SK-N-SH (cell line): ENCODE measurements around the gene MAGI2. TPM values are rescaled to one million over a fixed set of nuclear protein-coding genes. Genes with fewer than 3 reads are reported as not detected.

Source experiments
- CTCF ChIA-PET: fragments of 300-600, 350-600 bp; formaldehyde crosslinking; extraction: SDS; loops from one replicate; lab custom pipeline; 2021; lab: Yijun Ruan, JAX
- POLR2A ChIA-PET: fragments of 350-600 bp; sonication (Branson Sonifier 250); formaldehyde crosslinking; extraction: SDS; loops from one replicate; lab custom pipeline; 2020; ENCODE audit warnings: antibody characterized with exemption, inconsistent platforms; lab: Yijun Ruan, JAX
- DNase-seq: peaks from one replicate; pipeline ENCODE4 v3.0.0; 2012
- H2AFZ ChIP-seq: fragments of 200-600 bp; sonication (generic); 2 replicates; pipeline ENCODE4 v1.8.1; 2016; ENCODE audit warnings: antibody characterized with exemption, mild to moderate bottlenecking, low read depth
- H3F3A ChIP-seq: fragments of 200-600 bp; sonication (generic); replicated peaks from 2 replicates; pipeline ENCODE3; 2016; ENCODE audit warnings: antibody characterized with exemption, mild to moderate bottlenecking; ENCODE audit not compliant: insufficient read depth
- H3K27ac ChIP-seq, 2 experiments: fragments of 200-500 bp in 1 of 2; fragments of 200-600 bp in 1 of 2; sonication (Bioruptor generic) in 1 of 2; sonication (generic), shearing (Covaris generic) in 1 of 2; 2 replicates each; pipeline versions ENCODE4 v1.5.1 to v1.6.1; 2014 to 2016; ENCODE audit warnings: low read depth in 2 of 2, inconsistent platforms in 1 of 2, low read length in 1 of 2, mild to moderate bottlenecking in 1 of 2, mixed read lengths in 1 of 2
- H3K27me3 ChIP-seq: fragments of 200-600 bp; sonication (generic), shearing (Covaris generic); 2 replicates; pipeline ENCODE4 v1.6.1; 2016; ENCODE audit warnings: mixed run types; ENCODE audit not compliant: insufficient read depth
- H3K36me3 ChIP-seq, 2 experiments: fragments of 200-500 bp in 1 of 2; fragments of 200-600 bp in 1 of 2; sonication (Bioruptor generic) in 1 of 2; sonication (generic) in 1 of 2; replicated peaks in 1 of 2; 2 replicates each; pipeline versions ENCODE3 to v1.5.1; 2014 to 2016; ENCODE audit warnings: low read length in 1 of 2, mild to moderate bottlenecking in 1 of 2; ENCODE audit not compliant: insufficient read depth in 2 of 2, control insufficient read depth in 1 of 2
- H3K4me1 ChIP-seq, 2 experiments: fragments of 200-500 bp in 1 of 2; fragments of 200-600 bp in 1 of 2; sonication (Bioruptor generic) in 1 of 2; sonication (generic), shearing (Covaris generic) in 1 of 2; 2 replicates each; pipeline versions ENCODE4 v1.5.1 to v1.6.1; 2014 to 2016; ENCODE audit warnings: low read depth in 1 of 2, low read length in 1 of 2, mixed run types in 1 of 2; ENCODE audit not compliant: insufficient read depth in 2 of 2, control insufficient read depth in 1 of 2
- H3K4me2 ChIP-seq: fragments of 200-600 bp; sonication (generic), shearing (Covaris generic); 2 replicates; pipeline ENCODE4 v1.6.1; 2017; ENCODE audit warnings: mixed run types
- H3K4me3 ChIP-seq, 2 experiments: fragments of 200-500 bp in 1 of 2; fragments of 200-600 bp in 1 of 2; sonication (Bioruptor generic) in 1 of 2; sonication (generic), shearing (Covaris generic) in 1 of 2; 2 replicates each; pipeline versions ENCODE4 v1.5.1 to v1.8.1; 2014 to 2016; ENCODE audit warnings: low read depth in 2 of 2, inconsistent platforms in 1 of 2, low read length in 1 of 2, mild to moderate bottlenecking in 1 of 2, mixed read lengths in 1 of 2, moderate library complexity in 1 of 2
- H3K79me2 ChIP-seq: fragments of 200-600 bp; sonication (generic); 2 replicates; pipeline ENCODE4 v1.8.1; 2017; ENCODE audit warnings: mild to moderate bottlenecking; ENCODE audit not compliant: insufficient read depth
- H3K9ac ChIP-seq: fragments of 200-600 bp; sonication (generic); 2 replicates; pipeline ENCODE4 v1.6.1; 2017; ENCODE audit warnings: mixed run types
- H3K9me2 ChIP-seq: fragments of 200-600 bp; sonication (generic); 2 replicates; pipeline ENCODE4 v1.6.1; 2017; ENCODE audit warnings: mixed run types
- H3K9me3 ChIP-seq: fragments of 200-600 bp; sonication (generic); 2 replicates; pipeline ENCODE4 v1.6.1; 2017; ENCODE audit warnings: mixed run types, mild to moderate bottlenecking, moderate library complexity
- H4K20me1 ChIP-seq: fragments of 200-600 bp; sonication (generic); 2 replicates; pipeline ENCODE4 v1.6.1; 2017; ENCODE audit warnings: mild to moderate bottlenecking, mixed run types; ENCODE audit not compliant: insufficient read depth
- ELF1 ChIP-seq: IDR thresholded peaks from 2 replicates; pipeline ENCODE4 v1.4.0; 2012
- FOSL2 ChIP-seq: IDR thresholded peaks from 2 replicates; pipeline ENCODE4 v1.4.0; 2012; ENCODE audit warnings: low read depth, mild to moderate bottlenecking, moderate library complexity, borderline replicate concordance
- FOXM1 ChIP-seq: IDR thresholded peaks from 2 replicates; pipeline ENCODE4 v1.4.0; 2012; ENCODE audit warnings: low read depth, mild to moderate bottlenecking
- IRF3 ChIP-seq: fragments of 150-350 bp; IDR thresholded peaks from 2 replicates; pipeline ENCODE4 v1.6.1; 2016; ENCODE audit warnings: mild to moderate bottlenecking, low read depth, low read length
- JUND ChIP-seq: IDR thresholded peaks from 2 replicates; pipeline ENCODE4 v1.4.0; 2012
- MAX ChIP-seq: IDR thresholded peaks from 2 replicates; pipeline ENCODE4 v1.4.0; 2012; ENCODE audit warnings: low read depth
- MEF2A ChIP-seq: IDR thresholded peaks from 2 replicates; pipeline ENCODE4 v1.4.0; 2012; ENCODE audit warnings: low read depth, borderline replicate concordance
- MXI1 ChIP-seq: IDR thresholded peaks from 2 replicates; pipeline ENCODE4 v1.6.1; 2012; ENCODE audit warnings: mild to moderate bottlenecking, low read depth, low read length, improper control_type of control experiment
- NRF1 ChIP-seq: IDR thresholded peaks from 2 replicates; pipeline ENCODE4 v1.6.1; 2012; ENCODE audit warnings: low read depth, mild to moderate bottlenecking, low read length
- POLR2AphosphoS5 ChIP-seq: IDR thresholded peaks from 2 replicates; pipeline ENCODE4 v1.6.1; 2012; ENCODE audit warnings: low read depth, low read length
- RXRA ChIP-seq: IDR thresholded peaks from 2 replicates; pipeline ENCODE4 v1.4.0; 2012; ENCODE audit warnings: low read depth, mild to moderate bottlenecking, borderline replicate concordance
- SIN3A ChIP-seq: IDR thresholded peaks from 2 replicates; pipeline ENCODE4 v1.6.1; 2012; ENCODE audit warnings: low read depth, mild to moderate bottlenecking, low read length, moderate library complexity, borderline replicate concordance
- TEAD4 ChIP-seq: IDR thresholded peaks from 2 replicates; pipeline ENCODE4 v1.4.0; 2012; ENCODE audit warnings: mild to moderate bottlenecking, borderline replicate concordance; ENCODE audit not compliant: insufficient read depth
- WGBS: methylation state at CpG from one replicate; pipeline ENCODE4 v1.1.6; 2017; ENCODE audit warnings: low lambda C conversion rate; 5-methylcytosine and 5-hydroxymethylcytosine counted together
- polyA plus RNA-seq, 3 experiments: library from polyadenylated mRNA; depleted of rRNA; stranded (reverse); fragments of >200 nt; gene quantifications; 2 replicates each; pipeline ENCODE4 v1.2.3, GENCODE V29; 2012
- TF ChIP-seq, protein P1 (sequence below): IDR thresholded peaks from 2 replicates; pipeline ENCODE4; 2012
- TF ChIP-seq, protein P2 (sequence below): fragments of 200-600 bp; sonication (generic); IDR thresholded peaks from 2 replicates; pipeline ENCODE4 v1.6.1; 2017; ENCODE audit warnings: antibody characterized with exemption, mild to moderate bottlenecking, moderate library complexity

Gene MAGI2
- polyA plus RNA-seq, 1 of the 3 experiments (the other 2 are of a cell fraction) = 1.1 TPM

- no peak overlapping the region for H3K27ac ChIP-seq
- no peaks in the 10 kb centered on the region for H4K20me1 ChIP-seq
- H3K36me3 ChIP-seq = no peaks in the 10 kb centered on the region
- no peak overlapping the region for H3K4me3 ChIP-seq
- no peaks in the 10 kb centered on the region for H3K27me3 ChIP-seq
- WGBS = 88% methylated on average over 6 of the region's 6 CpGs
- DNase-seq = no peak
- H3K4me2 ChIP-seq = no peak overlapping the region
- H3K9ac ChIP-seq = no peak overlapping the region
- ChIA-PET CTCF (interaction anchor here (0.9 to 1.8 kb wide), 4 partner anchors 14 to 278 kb away, joined by 3 to 4 read pairs (median 4); no protein-coding TSS in a partner anchor), POLR2A (interaction anchor here (0.6 kb wide), 1 partner anchor 827 kb away, joined by 3 read pairs; no protein-coding TSS in a partner anchor)
- H3K79me2 ChIP-seq = no peaks in the 10 kb centered on the region
- H3K9me2 ChIP-seq = no peaks in the 10 kb centered on the region
- 0 out of 2 replicates have a peak overlapping the region, but pooled peaks have one; percentile 3 for H2AFZ ChIP-seq
- no peaks in the 10 kb centered on the region for H3F3A ChIP-seq
- H3K4me1 ChIP-seq = no peaks in the 10 kb centered on the region
- TF ChIP-seq SIN3A (no peak), FOXM1 (no peak), TEAD4 (no peak), POLR2AphosphoS5 (no peak)
- TF ChIP-seq, protein P1, sequence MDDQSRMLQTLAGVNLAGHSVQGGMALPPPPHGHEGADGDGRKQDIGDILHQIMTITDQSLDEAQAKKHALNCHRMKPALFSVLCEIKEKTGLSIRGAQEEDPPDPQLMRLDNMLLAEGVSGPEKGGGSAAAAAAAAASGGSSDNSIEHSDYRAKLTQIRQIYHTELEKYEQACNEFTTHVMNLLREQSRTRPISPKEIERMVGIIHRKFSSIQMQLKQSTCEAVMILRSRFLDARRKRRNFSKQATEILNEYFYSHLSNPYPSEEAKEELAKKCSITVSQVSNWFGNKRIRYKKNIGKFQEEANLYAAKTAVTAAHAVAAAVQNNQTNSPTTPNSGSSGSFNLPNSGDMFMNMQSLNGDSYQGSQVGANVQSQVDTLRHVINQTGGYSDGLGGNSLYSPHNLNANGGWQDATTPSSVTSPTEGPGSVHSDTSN = no peak
- TF ChIP-seq, protein P2, sequence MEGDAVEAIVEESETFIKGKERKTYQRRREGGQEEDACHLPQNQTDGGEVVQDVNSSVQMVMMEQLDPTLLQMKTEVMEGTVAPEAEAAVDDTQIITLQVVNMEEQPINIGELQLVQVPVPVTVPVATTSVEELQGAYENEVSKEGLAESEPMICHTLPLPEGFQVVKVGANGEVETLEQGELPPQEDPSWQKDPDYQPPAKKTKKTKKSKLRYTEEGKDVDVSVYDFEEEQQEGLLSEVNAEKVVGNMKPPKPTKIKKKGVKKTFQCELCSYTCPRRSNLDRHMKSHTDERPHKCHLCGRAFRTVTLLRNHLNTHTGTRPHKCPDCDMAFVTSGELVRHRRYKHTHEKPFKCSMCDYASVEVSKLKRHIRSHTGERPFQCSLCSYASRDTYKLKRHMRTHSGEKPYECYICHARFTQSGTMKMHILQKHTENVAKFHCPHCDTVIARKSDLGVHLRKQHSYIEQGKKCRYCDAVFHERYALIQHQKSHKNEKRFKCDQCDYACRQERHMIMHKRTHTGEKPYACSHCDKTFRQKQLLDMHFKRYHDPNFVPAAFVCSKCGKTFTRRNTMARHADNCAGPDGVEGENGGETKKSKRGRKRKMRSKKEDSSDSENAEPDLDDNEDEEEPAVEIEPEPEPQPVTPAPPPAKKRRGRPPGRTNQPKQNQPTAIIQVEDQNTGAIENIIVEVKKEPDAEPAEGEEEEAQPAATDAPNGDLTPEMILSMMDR = peak; percentile 21; the same call in 1 of the 2 replicates
- H3K9me3 ChIP-seq = 0 out of 2 replicates have a peak, but pooled peaks cover 4% of the 10 kb centered on the region
Observed at GRCh38 chr7:77989981-77990566, 1463.4 kb downstream of the MAGI2 start.

GRCh38 chr7:77985974-77986339, 1467.5 kb downstream of the MAGI2 start:
- H3K36me3 ChIP-seq = no peaks in the 10 kb centered on the region
- H3K4me1 ChIP-seq = no peaks in the 10 kb centered on the region
- WGBS = 73% methylated on average over 3 of the region's 3 CpGs
- CTCF ChIA-PET = no interaction called here
- POLR2A ChIA-PET = no interaction called here
- H3K9me3 ChIP-seq = 0 out of 2 replicates have a peak, but pooled peaks cover 4% of the 10 kb centered on the region
- no peak for DNase-seq
- H3K4me3 ChIP-seq = no peak overlapping the region
- TF ChIP-seq POLR2AphosphoS5 (no peak), MEF2A (no peak), FOSL2 (no peak), IRF3 (no peak), MAX (no peak), NRF1 (no peak), MXI1 (no peak), JUND (no peak), ELF1 (no peak), RXRA (no peak), SIN3A (no peak)
- TF ChIP-seq, protein P1 = no peak
- TF ChIP-seq, all 33 proteins: peak for 0
- no peak overlapping the region for H3K9ac ChIP-seq
- no peaks in the 10 kb centered on the region for H3F3A ChIP-seq
- no peak overlapping the region for H3K27ac ChIP-seq
- H3K79me2 ChIP-seq = no peaks in the 10 kb centered on the region
- H4K20me1 ChIP-seq = no peaks in the 10 kb centered on the region
- no peaks in the 10 kb centered on the region for H3K27me3 ChIP-seq
- no peak overlapping the region for H3K4me2 ChIP-seq
- no peak overlapping the region for H2AFZ ChIP-seq
- H3K9me2 ChIP-seq = no peaks in the 10 kb centered on the region
